Activated CD4-positive, CD25-positive, alpha-beta regulatory T cell treated with anti-CD3 and anti-CD28 coated beads, Interleukin-2, amount 50 U/mL, for 16 hours (primary cell): ENCODE measurements around the gene CDK9.
A peak's percentile ranks its signal among the peaks of the same experiment; 100 is the strongest.
"Not testable (repeated sequence)": the region's sequence is repeated elsewhere in the genome, so short reads cannot be mapped to it uniquely, and the experiment has no call there.

Source experiments
- DNase-seq: peaks from one replicate; pipeline ENCODE4 v3.0.0-alpha.2; 2020; ENCODE audit warnings: low read depth, low spot score

CDK9 gene

GRCh38 chr9:127780126-127780885, 5.5 kb upstream of the CDK9 start:
- no peak for DNase-seq

- DNase-seq = not testable (repeated sequence)
These were observed 4.9 kb upstream of the CDK9 start for GRCh38 chr9:127780909-127781308.

GRCh38 chr9:127781806-127782205, 4.0 kb upstream of the CDK9 start:
- no peak for DNase-seq

- peak; percentile 46 for DNase-seq
These were observed 2.5 kb upstream of the CDK9 start for GRCh38 chr9:127783111-127784008.

- DNase-seq = peak; percentile 86
These were observed 556 bp upstream of the CDK9 start for GRCh38 chr9:127785023-127785932.

- DNase-seq = no peak
These were observed 905 bp downstream of the CDK9 start for GRCh38 chr9:127786773-127787104.

- DNase-seq = no peak
These were observed 2.6 kb downstream of the CDK9 start for GRCh38 chr9:127788337-127789011.

GRCh38 chr9:127789179-127789578, 3.3 kb downstream of the CDK9 start:
- no peak for DNase-seq

GRCh38 chr9:127790094-127790855, 4.4 kb downstream of the CDK9 start:
- DNase-seq = no peak

- no peak for DNase-seq
These were observed 5.3 kb downstream of the CDK9 start for GRCh38 chr9:127791085-127791484.

GRCh38 chr9:127792417-127793031, 6.7 kb downstream of the CDK9 start:
- no peak for DNase-seq

- DNase-seq = no peak
These were observed 7.4 kb downstream of the CDK9 start for GRCh38 chr9:127793093-127793708.

- no peak for DNase-seq
These were observed 8.4 kb downstream of the CDK9 start for GRCh38 chr9:127794001-127794791.

- DNase-seq = no peak
These were observed 10.5 kb downstream of the CDK9 start for GRCh38 chr9:127796225-127796813.

GRCh38 chr9:127796852-127797370, 11.1 kb downstream of the CDK9 start:
- no peak for DNase-seq

- DNase-seq = no peak
These were observed 16.2 kb downstream of the CDK9 start for GRCh38 chr9:127801955-127802575.

- DNase-seq = peak; percentile 62
These were observed 17.0 kb downstream of the CDK9 start, which contains the start of gene FPGS for GRCh38 chr9:127802576-127803443. Gene FPGS (plus strand): TSS chr9:127802882. CDS start chr9:127802925, 43 bp downstream.
